NCI-H69 (cell line): ENCODE measurements around the gene TATDN2.

ENCODE experiments used
- DNase-seq: peaks from one replicate; lab custom pipeline; 2025; lab: John Stamatoyannopoulos, UW

Gene TATDN2

DNA sequence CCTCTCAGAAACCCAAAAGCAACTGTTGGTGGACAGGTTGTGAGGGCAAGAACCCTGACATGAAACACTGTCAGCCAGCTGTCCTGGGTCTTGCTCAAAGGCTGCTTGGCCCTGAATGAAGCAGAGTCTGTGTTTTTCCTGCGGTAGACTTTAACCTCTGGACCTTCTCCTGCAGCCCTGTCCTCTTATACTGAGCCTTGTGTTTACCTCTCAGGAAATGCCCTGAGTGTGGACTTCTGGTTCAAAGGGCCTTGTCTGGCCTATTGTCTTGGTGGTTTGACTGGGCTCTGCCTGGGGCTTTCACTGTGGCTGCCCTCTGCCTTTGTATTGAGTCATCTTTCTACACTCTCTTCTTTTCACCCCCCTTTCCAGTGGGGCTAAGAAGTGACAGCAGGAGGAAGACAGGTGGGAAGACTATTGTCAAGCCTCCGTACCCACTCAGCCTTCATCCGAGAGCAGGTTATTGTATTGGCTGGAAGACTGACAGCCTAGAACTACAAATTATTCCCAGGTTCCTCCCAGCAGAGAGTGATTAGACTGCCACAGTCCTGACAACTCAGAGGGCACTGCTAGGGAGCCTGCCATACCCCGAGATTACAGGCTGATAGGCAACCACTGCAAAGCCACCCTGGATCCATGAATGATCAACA lies 69.2 kb downstream of the TATDN2 start:
- no peak for DNase-seq

DNA sequence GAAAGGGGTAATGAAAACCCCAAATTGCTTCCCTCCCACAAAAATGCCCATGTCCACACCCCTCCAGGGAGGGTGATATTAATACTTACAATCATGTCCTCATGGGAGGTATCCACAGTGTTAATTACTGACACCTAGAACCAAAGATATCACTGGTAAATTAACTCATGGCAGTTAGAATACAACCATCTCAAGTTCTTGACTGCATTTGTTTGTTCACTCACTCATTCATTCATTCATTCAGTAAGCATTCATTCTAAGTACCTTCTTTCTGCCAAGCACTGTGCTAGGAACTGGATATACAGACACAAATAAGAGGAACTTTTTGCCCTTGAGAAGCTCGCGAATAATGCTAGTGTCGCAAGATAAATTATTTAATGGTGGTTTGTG lies 69.7 kb downstream of the TATDN2 start:
- DNase-seq, result no peak

DNA sequence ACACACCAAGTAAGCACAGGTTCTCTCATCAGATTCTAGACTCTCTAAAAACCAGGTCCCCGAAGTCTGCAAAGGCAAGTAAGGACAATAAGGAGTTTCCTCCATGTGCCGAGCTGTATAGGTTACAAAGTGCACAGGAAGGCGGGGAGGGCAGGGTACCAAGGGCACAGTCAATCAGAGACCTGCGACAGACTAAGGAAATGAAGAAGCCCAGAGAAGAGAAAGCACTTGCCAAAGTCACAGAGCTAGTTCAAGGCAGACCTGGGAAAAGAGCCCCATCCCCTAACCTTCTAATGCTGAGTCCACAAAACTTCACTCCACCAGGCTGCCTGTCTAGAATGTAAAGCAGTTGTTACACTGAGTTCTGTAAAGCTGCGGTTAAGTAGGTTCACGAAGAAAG lies 71.0 kb downstream of the TATDN2 start:
- DNase-seq, result no peak

DNA sequence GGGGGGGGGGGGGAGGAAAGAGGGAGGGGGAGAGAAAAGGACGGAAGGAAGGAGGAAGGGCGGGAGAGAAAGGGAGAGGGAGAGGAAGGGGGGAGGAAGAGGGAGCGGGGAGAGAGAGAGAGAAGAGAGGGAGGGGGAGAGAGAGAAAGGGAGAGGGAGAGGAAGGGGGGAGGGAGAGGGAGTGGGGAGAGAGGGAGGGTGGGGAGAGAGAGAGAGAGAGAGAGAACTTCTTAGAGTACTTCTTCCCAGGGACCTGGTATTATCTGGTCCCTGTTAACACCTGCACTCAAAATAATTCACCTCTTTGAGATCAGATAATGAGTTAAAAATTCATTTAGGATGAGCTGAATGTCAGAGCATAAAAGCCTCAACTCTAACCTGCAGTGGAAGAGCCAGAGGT lies 71.5 kb downstream of the TATDN2 start:
- DNase-seq, result no peak

DNA sequence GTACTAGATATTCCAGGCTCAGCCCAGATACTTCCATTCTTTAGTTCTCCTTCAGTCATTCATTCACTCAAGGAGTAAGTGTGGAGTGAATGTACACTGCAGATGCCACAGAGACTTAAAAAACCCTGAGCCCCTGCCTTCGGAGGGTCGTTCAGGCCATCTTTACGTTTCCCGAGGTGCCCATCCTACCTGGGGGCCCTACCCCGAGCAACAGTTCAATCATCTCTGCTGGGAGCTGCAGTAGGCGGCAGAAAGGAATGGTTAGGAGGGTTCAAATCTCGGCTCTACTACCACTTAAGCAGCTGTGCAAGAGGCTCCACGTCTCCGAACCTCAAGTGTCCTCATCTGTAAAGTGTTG lies 72.0 kb downstream of the TATDN2 start:
- DNase-seq, result no peak

DNA sequence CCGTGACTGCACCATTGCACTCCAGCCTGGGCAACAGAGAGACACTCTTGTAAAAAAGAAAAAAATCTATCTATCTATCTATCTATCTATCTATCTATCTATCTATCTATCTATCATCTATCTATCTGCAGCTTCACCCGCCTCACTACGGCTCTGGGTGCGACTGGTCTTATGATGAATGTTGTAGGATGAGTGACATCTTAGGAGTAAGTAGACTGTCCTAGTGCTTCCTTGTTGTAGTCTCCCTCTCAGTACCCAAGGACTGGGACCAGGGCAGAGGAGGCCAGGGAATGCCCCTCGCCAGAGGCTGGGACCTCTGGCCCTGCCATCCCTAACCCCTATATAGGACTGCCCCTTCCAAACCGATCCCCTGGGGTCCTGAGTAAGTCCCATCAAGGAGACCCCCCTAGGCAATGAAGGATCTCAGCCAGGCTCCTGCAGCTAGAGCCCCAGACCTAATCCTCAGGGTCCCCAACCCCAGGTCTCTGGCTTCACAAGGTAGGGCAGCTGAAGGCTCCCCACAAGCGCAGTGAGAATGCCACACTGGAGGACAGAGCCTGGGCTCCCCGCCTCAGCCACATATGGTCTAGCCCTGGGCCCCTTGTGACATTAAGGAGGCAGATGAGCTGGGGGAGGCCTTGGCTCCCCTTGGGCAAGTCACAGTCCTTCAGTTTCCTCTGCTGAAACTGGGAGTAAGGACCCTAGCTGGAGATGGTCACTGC lies 73.5 kb downstream of the TATDN2 start:
- no peak for DNase-seq

DNA sequence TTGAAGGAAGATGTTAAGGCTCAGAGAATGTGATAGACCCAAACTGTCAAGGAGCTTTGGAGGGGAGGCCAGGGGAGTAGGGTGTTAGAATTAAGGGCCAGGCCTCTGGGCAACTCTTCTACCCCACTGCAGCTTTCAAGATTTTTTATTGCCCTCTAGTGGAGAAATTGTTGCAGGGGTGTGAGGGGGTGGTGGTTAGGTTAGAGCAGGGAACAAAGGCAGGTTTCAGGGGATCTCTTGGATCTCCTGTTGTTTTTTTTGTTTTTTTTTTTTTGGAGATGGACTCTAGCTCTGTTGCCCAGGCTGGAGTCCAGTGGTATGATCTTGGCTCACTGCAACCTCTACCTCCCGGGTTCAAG lies 74.1 kb downstream of the TATDN2 start:
- DNase-seq, result peak; percentile 28

DNA sequence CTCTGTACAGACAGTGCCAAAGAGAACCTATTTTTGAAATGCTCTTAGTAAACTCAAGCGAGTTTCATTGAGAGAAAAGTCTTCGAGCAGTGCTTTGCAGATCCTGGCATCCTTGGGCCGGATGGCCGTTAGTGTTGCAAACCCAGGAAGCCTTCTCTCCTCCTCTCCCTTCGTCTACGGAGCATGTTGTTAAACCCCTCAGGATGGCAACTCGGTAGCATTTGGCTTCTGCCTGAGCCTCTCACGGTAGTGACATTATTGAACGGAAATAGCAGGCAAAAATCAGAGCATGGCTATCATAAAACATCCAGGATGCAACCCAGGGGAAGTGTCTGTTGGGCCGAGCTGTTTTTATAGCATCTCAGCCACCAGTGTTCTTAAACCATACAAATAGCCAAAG lies 79.3 kb downstream of the TATDN2 start:
- no peak for DNase-seq

DNA sequence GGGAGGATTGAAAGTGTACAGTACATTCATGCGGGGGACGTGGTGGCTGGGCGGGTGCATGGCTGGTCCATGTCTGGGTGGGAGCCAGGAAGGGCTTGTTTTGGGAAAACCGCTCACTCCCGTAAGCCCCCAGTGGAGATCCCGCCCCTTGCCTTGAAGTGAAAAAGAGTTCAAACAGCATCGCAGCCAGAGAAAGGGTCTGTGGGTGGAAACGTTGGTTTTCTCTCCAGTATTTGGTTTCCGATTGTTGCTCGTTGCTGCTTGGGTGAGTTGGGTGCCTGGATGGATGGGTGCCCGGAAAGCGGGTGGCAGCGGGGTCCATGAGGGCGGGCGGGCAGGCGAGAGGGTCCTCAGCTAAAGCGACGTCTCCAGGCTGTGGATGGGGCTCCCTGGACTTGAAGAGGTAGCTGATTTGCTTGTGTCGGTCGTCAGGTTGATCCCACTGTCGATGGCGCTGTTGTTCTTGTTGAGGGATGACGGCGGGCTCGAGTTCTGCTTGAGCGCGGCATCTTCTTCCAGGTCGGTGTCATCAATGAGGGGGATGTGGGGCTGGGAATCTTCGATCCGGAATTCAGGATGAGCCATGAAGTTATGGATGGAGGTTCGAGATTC lies 80.3 kb downstream of the TATDN2 start:
- DNase-seq, result no peak

DNA sequence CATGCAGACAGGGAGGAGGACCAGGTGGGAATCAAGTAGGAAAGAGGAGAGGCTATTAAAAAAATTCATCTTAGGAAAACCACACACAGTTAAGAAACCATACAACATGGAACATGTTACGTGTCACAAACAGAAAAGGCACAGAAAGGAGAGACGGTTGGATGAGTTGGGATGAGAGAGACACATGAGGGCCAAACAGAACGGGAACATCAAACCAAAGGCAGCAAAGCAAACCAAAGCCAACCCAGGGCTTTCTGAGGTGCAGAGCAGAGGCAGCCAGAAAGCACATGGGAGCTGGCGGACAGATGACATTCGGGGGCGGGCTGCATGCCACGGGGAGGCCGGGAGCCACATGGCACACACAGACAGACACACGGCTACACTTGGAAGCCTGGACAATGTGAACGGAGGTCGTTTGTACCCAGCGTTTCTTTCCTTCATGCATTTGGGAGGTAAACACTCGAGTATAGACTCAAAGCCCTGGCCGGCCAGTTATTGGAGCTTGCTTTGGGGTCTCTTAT lies 81.3 kb downstream of the TATDN2 start:
- no peak for DNase-seq

DNA sequence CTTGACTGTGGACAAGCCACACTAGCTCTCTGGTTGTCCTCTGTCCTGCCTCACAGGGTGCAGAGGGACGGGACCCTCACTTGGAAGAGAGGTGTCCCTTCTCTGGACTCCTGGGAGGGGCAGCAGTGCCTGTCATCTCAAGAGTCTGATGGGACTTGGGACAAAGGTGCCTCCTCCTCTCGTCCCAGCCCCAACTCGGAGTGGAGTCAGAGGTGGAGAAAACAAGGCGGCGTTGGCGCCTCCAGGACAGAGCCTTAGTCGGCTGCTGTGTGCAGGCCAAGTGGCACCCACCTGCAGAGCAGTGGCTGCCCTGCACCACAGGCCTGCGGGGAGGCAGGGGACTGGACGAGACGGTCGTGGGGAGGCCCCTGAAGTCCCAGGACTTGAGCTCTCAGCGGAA lies 82.1 kb downstream of the TATDN2 start:
- DNase-seq, result no peak
